ENCODE data around the gene EDAR. TPM values are rescaled to one million over a fixed set of nuclear protein-coding genes. Genes with fewer than 3 reads are reported as not detected.

Gene EDAR
- total and polyA plus RNA-seq, 2 of the 8 experiments (the other 6 are each of a cell fraction or from before 2014, with no cell fraction given) = not detected

DNA sequence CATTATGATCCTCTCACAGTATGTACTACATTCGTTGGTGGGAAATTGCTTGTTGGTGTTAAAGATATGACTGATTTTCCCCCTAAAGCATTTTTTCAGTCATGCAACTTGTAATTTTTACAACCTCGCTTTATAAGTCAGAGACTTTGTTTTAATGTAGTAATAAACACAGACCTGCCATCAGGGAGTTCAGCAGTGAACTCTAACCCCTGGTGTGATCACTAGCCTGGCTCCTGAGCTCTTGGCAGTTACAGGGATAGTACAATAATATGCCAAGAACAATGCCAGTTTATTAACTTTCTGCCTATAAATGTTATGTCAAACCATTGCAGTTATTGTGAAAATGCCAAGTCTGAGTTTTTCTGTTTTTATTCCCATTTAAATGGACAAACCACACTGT is 93.8 kb downstream of the EDAR start:
- Histone ChIP-seq H2AFZ (ENCODE audit: low read length) (no peak overlapping the region), H4K20me1 (replicated peaks in 1 of 2; ENCODE audit: control insufficient read depth in 1 of 2, insufficient read depth in 2 of 2, low read length in 2 of 2) (no peaks in the 10 kb centered on the region), H2BK20ac (ENCODE audit: low read length) (no peak overlapping the region), H3K27ac (ENCODE audit: low read depth, low read length) (no peak overlapping the region), H3K79me2 (ENCODE audit: control insufficient read depth in 1 of 2, insufficient read depth in 2 of 2, low read length in 2 of 2) (no peaks in the 10 kb centered on the region), H3K36me3 (ENCODE audit: control insufficient read depth in 2 of 4, insufficient read depth in 4 of 4, low read length in 3 of 4) (no peaks in the 10 kb centered on the region), H3K27me3 (replicated peaks in 1 of 4; ENCODE audit: control insufficient read depth in 3 of 4, extremely low read depth in 1 of 4, insufficient read depth in 3 of 4, low read length in 3 of 4) (no peaks in the 10 kb centered on the region), H3K18ac (ENCODE audit: extremely low read depth, low read length) (no peak overlapping the region), H3K23me2 (ENCODE audit: low read depth, low read length) (no peaks in the 10 kb centered on the region), H4K91ac (replicated peaks; ENCODE audit: insufficient read length, low read length) (no peak overlapping the region), H4K5ac (ENCODE audit: insufficient read length, low read depth, low read length) (no peak overlapping the region), H3K4me2 (ENCODE audit: insufficient read depth in 1 of 2, low read depth in 2 of 2, low read length in 2 of 2) (no peak overlapping the region), H3K4me3 (ENCODE audit: extremely low read depth in 1 of 4, insufficient read depth in 2 of 4, low read depth in 3 of 4, low read length in 4 of 4) (no peak overlapping the region), H2BK12ac (ENCODE audit: low read depth, low read length) (no peak overlapping the region), H3K14ac (ENCODE audit: insufficient read length) (no peak overlapping the region), H3K56ac (replicated peaks; ENCODE audit: insufficient read length, low read depth, low read length) (no peak overlapping the region), H2BK5ac (ENCODE audit: low read depth, low read length) (no peak overlapping the region), H2AK5ac (ENCODE audit: low read depth, low read length) (no peak overlapping the region), H3K79me1 (ENCODE audit: low read depth, low read length) (0 out of 2 replicates have a peak, but pooled peaks cover 3% of the 10 kb centered on the region), H4K8ac (ENCODE audit: extremely low read depth, insufficient read depth, low read length) (no peak overlapping the region), H3K9me3 (ENCODE audit: insufficient read depth in 2 of 2, low read depth in 1 of 2, low read length in 1 of 2) (no peaks in the 10 kb centered on the region; a peak in 1 of 4 replicates), H3K23ac (ENCODE audit: insufficient read length) (no peak overlapping the region), H3K4me1 (replicated peaks in 1 of 4; ENCODE audit: control insufficient read depth in 3 of 4, insufficient read depth in 4 of 4, low read length in 3 of 4) (no peaks in the 10 kb centered on the region), H2BK120ac (replicated peaks; ENCODE audit: low read depth, low read length) (no peak overlapping the region), H3K4ac (replicated peaks; ENCODE audit: insufficient read length, low read depth, low read length) (no peak overlapping the region), H2BK15ac (ENCODE audit: low read length) (no peak overlapping the region), H3K9ac (replicated peaks in 1 of 4; ENCODE audit: extremely low read depth in 1 of 4, low read depth in 3 of 4, low read length in 3 of 4) (no peak overlapping the region)
- CTCF ChIA-PET (ENCODE audit: partially characterized antibody) = interaction anchor here (0.8 to 1.2 kb wide), 2 partner anchors 32 to 62 kb away, joined by 3 read pairs; no protein-coding TSS in a partner anchor
- TF ChIP-seq JUND (IDR thresholded peaks at IDR 0.05; ENCODE audit: low read length) (no peak), ATF2 (IDR thresholded peaks at IDR 0.05; ENCODE audit: low read length) (no peak), TAF7 (optimal IDR thresholded peaks at IDR 0.05; ENCODE audit: borderline replicate concordance, low read depth, low read length) (no peak)
- DNase-seq (ENCODE audit: low read depth in 1 of 2, low spot score in 2 of 2) (no peak), FAIRE-seq (no peak)
- POLR2A ChIA-PET (ENCODE audit: partially characterized antibody) = interaction anchor here (0.6 kb wide), 1 partner anchor 51 kb away, joined by 3 read pairs; no protein-coding TSS in a partner anchor
- WGBS, 2 experiments (ENCODE audit: extremely low coverage in 1 of 2, insufficient coverage in 1 of 2, insufficient read length in 1 of 2, insufficient replicate concordance in 2 of 2, low coverage in 1 of 2, low lambda C conversion rate in 2 of 2, missing lambda C conversion rate in 1 of 2) = 86% methylated on average over 2 of the region's 2 CpGs; no CpG with 5 or more reads in 1 of the 2 experiments

Data from H1 (cell line).